SKM-1 (cell line): ENCODE data around the gene PTPRK.

Source experiments
- DNase-seq: peaks from one replicate; lab custom pipeline; 2025; ENCODE audit not compliant: unreplicated experiment; lab: John Stamatoyannopoulos, UW

PTPRK gene

DNA sequence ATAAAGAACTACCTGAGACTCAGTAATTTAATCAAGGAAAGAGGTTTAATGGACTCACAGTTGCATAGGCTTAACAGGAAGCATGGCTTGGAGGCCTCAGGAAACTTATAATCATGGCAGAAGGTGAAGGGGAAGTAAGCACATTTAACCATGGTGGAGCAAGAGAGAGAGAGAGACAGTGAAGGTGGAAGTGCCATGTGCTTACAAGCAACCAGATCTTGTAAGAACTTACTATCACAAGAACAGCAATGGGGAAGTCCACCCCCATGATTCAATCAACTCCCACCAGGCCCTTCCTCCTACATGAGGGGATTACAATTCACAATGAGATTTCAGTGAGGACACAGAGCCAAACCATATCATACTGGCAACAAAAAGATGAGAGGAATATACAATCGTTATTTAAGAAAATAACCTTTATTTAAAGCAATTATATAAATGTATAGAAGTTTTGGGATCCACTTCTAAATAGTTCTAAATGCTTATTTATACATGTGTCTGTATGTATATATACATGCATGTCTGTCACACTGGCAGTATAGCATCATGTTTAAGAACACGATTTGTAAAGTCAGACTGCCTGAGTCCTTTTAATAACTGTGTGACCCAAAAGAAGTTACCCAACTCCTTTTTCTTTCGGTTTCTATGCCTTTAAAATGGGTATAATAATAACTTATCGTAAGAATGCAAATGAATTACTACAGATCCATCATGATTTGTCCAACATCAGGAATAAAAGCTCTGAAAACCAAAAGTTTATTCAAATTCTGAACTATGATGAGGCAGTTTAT is 363.9 kb downstream of the PTPRK start:
- peak; percentile 45 for DNase-seq

DNA sequence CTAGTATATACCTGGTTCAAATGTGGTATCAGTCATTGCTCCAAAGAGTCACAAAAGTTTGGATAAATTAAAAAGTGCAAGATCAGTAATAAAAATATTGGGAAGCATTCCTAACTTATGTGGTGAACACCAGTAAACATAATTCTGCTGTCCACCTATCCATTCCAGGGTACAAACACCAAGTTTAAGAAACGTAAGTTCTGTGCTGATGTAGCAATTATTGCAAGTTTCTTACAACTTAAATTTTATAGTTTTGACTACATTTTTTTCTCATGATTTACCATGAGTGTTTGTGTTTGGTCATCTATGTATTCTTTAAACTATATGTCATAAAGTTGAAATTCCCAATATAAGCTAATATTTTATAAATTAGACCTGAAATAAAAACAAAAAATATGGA is 364.6 kb downstream of the PTPRK start:
- DNase-seq, result no peak

DNA sequence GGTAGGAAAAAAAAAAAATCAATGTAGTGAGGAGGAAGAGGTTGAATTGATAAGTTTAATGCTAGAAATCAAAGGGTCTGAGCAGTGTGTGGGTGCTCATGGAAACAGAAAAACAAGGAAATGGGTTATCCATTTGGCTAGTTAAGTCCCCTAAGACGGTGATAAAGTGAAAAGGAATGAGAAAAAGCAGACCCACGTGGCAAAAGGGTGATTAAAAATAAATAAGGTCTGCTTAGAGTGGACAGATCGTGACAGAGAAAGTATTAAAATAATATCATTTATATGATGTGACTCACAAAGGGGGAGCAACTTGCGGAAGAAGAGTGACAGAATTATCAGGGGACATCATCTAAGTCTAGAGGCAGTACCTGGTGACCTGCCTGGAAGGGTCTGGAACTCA is 367.8 kb downstream of the PTPRK start:
- DNase-seq, result no peak

DNA sequence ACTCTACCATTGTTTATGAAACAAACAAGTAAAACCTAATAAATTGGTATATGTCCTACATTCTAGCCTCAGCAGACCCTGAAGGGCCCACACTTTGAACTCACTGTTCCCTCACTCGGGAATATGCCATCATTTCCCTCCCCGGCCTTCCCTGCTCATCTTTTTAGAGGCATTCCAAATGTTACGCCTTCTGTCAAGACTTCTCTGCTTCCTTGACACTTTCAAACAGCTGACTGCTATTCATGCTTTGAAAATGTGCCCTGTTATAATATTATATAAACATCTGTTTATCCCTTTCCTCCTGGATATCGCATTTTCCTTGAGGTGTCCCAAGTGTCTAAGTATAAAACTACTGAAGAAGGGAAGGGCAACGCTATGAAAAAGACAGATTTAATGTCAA is 370.0 kb downstream of the PTPRK start:
- DNase-seq, result no peak

DNA sequence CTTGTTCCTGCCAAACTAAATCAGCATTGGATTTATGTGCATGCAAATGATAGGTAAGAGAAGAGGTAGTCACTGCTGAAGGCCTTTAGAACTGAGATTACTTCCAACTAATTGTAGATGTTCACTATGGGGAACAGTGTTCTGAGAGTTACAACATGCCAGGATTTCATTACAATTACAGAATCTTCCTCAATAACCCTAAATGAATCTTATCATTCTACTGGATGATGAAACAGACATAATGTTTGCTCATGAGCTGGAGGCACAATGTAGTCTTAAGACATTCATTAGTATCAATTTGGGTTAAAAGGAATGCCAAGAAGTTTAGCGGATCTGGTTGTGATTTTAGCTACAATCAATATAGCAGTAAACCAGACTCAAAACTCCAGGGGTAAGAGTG is 370.6 kb downstream of the PTPRK start:
- no peak for DNase-seq

DNA sequence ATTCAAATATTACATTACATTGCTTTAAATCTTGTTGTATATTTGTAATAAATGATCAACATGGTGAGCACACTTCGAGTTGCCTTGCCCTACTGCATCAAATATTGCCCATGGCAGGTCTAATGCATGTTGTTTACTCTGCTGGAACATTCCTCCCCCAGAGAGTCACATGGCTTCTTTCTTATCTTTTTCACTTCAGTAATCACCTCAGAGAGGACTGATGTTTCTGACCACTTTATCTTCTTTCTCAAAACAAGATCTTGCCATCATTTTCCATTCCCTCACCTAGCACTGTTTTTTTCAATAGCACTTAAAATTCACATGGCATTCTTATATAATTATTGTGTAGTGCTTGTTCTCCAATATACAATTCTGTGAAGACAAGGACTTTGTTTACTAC is 376.1 kb downstream of the PTPRK start:
- no peak for DNase-seq

DNA sequence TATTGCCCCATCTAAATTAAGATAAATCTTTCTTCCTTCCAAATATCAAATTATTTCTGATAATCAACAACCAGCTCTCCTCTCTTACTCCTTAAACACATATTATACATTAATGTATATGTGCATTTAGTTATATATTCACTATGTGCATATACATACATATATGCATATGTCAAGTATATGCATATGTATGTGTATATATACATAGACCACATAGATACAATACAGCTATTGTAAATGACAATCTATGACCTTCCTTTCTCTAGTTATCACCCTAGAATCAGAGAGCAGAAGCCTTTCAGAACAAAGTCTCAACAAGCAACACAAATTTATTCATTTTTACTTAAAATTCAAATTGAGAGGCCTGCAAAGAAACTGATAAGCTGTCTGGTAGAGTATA is 378.5 kb downstream of the PTPRK start:
- no peak for DNase-seq

DNA sequence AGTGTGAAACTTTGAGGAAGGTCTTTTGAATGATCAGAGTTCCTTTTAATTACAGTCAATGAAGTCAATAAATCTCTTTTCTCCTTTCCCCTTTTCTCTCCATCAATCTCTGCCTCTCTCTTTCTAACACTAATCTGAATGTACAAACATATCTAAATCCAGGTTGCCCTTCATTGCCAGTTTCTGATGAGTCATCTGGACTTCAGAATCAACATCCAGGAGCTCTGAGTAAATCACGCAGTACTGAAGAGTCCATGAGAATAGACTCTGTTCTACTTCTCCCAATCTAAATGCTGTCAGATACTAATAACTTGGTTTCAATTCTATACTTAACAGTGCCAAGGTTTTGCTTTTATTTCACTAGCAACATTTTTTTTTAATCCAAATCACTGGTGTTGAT is 380.9 kb downstream of the PTPRK start:
- no peak for DNase-seq

DNA sequence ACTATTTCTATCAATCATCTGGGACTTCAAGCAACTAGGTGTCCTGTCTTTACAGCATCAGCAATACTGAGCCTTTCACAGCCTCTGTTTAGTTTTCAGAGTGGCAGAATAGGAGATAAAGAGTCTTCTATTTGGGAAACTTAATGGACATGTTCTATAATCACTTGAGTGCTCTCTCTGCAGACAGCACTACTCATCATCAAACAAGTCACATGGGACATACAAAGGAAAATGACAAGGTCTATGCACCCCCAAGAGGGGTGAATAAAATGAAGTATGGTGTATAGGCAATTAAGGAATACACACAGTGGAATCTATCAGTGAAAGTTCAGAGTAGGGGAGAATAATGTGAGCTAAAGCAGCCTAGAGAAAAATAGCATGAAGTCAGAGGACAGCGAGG is 381.7 kb downstream of the PTPRK start:
- no peak for DNase-seq

DNA sequence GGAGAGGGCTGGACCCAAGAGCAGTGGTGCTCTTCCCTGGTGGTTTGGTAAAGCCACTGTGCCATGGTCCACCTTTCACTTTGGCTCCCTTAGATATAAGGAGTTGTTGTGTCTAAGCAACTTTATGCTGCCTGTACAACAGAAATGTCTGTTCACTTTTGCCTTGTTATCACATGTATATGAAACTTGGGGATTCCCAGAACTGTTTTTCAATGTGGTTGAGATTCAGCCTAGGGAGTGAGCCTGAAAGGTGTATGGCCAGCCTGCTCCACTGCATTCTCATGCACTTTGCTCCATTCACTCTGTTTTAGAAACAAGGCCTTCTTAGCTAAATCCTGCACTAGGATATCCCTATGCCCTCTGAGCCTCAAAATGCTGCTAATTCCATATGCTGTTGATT is 385.1 kb downstream of the PTPRK start:
- no peak for DNase-seq

DNA sequence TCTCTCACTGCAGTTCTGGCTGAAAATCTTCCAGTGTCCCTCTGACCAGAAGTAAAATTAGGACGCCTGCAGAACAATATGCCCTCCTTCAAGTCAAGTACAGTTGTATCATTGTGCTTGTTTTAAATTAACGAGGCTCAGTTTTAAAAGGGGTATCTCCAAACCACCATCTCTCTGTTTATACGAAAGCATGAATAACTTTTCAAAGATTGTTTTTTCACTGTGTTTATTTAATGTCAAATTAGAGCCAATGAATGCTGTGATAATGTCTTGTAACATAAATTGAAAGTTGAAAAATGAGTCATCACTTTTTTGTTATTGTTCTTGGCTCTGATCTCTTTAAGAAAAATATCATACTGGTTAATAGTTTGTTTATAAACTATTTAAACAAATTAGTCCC is 388.8 kb downstream of the PTPRK start:
- no peak for DNase-seq

DNA sequence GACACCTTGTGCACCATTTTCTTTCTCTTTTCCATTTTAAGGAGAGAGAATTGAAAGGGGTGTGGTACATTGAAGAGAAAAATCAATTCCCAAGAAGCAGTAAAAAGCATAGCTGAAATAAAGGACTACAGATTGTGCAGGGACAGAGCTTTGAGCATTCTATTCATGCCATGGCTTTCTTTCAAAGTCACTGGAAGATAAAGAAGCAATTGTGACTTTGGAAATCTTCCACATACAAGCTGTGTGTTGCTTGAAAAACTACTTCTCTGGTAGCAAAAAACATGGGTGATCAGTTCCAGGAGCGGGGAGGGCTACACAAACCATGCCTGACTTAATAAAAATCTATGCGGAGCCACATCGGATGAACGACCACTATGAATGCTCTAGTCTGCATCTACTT is 389.4 kb downstream of the PTPRK start:
- DNase-seq, result no peak

DNA sequence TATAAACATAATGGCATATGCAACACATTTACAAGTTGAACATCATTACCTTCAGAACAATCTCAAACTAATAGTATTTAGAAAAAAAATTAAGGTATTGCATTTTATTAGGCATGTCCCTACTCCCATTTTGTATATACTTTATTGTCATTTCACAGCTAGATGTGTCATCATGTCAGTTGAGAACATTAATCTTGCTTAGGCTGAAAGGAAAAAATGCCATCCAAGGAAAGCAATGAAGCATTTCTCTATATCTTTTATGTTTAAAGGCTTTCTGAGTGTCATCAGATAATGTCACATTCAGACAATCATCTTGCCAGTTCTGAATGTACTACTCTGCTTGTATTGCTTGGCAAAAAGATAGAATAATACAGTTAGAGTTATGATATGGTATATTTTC is 390.7 kb downstream of the PTPRK start:
- no peak for DNase-seq

DNA sequence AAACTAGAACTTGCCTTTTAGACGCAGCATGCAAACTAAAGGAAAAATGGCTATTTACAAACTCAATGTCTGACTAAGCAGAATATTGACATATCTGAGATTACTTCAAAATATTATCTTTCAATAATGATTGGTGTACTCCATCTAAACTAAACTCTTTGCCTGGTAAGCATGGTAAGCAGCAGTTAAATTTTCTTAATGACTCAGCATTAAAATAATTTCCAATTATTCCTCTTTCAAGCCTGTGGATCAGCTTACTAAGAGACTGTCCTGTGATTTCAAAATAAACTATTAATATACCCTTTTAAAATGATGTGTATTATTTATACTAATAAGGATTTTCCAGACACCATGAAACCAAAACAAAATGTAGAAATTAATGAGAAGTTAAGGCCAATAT is 392.7 kb downstream of the PTPRK start:
- DNase-seq, result no peak

DNA sequence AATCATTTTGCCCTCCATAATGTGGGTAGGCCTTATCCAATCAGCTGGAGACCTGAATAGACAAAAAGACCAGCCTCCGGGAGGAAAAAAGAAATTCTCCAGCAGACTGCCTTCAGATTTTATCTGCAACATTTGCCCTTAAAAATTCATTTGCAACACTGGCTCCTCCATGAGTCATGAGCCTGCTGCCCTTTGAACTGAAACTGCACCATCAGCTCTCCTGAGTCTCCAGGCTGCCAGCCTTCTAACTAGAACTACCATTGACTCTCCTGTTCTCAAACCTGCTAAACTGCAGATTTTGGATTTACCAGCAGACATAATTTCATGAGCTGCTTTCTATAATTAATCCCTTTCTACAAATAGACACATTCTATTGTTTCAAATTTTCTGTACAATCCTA is 395.7 kb downstream of the PTPRK start:
- DNase-seq, result no peak

DNA sequence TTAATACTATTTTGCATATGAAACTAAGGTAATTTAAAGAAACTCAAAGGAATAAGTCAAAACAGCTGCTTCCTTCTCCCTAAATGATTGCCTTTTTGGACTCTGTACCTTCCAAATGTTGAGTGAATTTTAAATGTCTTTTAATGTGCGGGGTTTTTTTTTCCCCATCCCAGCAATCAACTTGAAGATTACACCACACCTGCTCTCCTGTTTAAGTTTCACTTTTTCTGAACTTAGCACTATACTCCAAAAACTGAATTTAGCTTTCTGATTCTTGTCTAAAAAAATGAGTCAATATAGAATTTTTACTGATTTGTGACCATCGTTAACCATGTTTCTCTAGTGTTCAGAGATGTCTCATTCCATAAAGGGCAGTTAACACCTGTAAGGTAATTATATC is 398.8 kb downstream of the PTPRK start:
- DNase-seq, result no peak

DNA sequence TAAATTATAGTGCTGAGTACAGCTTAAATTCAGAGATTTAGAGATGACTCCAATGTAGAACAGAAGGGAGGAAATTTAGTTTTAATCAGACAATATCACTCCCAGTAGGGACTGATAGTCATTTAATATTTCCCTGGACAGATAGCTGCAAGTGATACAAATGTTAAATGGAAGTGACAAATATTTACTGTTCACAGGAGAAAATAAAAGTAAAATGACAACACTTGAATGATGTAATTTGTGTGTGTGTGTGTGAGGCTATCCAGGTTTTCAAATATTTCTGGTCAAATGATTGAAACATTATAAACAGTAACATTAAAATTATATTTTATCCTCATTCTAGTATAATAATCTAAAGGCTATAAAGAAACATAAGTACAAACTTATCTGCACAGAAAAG is 399.2 kb downstream of the PTPRK start:
- DNase-seq, result no peak

DNA sequence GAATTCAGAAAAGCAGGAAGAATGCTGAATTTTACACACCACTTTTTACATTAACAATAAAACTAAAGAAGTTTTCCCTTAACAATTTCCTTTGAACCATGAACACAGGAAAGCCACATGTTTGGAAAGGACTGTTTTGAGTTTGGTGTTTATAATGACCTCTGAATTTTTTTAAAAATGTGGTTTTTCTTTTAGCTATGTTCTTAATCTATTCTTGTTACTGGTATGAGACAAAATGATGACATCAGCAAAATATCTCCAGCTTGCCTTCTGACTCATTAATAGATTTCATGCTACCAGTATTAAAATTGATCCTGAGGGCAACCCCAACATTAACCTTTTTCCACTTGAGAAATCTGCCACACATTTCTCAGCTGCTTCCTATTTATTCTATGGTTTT is 402.0 kb downstream of the PTPRK start:
- no peak for DNase-seq

DNA sequence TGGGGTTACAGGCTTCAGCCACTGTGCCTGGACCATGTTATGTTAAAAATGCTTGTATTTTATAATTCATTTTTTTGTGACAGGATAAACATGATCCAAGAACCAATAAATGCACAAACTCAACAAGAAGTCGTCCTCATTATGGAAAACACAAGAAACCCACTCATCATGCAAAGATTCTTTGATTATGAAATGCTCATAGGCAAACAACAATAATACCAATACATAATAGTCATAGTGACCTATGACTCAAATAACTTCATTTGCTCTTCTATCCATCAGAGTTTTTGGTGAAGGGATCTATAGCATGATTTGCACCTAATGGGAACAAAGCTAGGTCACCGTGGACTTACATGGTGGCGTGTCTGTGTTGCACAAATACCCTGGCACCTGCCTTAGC is 402.5 kb downstream of the PTPRK start:
- DNase-seq, result no peak

DNA sequence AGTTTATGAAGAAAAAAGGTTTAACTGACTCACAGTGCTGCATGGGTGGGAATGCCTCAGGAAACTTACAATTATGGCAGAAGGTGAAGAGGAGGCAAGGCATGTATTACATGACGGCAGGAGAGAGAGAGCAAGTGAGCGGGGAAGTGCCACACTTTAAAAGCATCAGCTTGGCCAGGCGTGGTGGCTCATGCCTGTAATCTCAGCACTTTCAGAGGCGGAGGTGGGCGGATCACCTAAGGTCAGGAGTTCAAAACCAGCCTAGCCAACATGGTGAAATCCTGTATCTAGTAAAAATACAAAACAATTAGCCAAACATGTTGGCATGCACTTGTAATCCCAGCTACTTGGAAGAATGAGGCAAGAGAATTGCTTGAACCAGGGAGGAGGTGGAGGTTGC is 406.2 kb downstream of the PTPRK start:
- no peak for DNase-seq

DNA sequence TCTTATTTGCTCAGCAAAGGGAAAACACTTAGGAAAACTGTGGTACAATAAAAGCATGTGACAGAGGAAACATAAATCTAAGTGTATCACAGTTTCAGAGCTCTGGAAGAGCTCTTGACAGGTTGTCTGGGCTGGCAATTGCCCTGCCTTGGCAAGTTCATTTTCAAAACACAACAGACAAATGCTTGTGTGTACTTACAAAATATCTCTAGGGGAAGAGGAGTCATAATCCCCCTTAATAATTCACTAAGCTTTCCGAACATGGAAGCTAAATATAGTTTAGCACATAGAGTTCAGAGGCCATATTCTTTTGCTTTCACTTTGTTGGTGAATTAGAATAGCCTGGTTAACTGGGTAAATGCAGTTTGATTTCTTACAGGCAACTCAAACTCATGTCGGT is 407.9 kb downstream of the PTPRK start:
- DNase-seq, result no peak

DNA sequence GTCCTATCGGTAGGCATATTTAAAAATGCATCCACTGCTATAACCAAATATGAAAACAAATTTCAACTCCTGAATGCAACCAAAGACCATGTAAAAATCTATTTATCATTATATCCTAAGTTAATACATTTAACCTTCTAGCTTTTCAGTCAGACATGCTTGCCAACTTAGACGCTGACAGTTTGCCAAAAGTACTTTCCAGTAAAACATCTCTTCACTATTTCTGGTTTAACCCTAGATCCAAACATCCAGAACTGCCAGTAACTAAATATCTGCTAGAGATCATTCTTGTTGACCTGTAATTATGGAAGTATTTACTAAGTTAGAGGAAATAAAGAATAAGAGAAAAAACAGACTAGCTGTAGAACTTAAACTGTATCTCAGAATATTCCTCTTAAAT is 409.3 kb downstream of the PTPRK start:
- DNase-seq, result no peak

DNA sequence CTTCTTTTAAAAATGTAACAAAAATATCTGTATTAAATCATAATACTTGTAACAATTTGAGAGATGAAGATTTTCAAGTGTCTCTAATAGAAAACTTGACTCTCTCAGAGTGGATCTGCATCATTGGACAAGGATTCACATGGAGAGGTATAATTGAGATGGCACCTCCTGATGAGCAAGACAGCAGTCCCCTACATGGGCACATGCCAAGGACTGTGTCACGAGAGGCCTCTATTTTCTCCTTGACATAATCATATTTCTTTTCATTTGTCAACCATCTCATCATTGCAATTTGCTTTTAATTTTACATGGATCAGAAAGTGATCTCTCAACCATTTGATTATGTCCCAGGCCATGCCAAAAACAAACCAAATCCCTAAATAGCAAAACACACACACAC is 412.7 kb downstream of the PTPRK start:
- no peak for DNase-seq
